NCI-H1105 (cell line): ENCODE results near the gene CMTM7.

Source experiments
- DNase-seq: peaks from one replicate; lab custom pipeline; 2025; lab: John Stamatoyannopoulos, UW

CMTM7 gene

GRCh38 chr3:32414522-32415202 is 23.0 kb downstream of the CMTM7 start:
- no peak for DNase-seq

- no peak for DNase-seq
Measured at GRCh38 chr3:32419742-32420125, 28.1 kb downstream of the CMTM7 start.

- DNase-seq: no peak
Measured at GRCh38 chr3:32420126-32421038, 28.7 kb downstream of the CMTM7 start.

- no peak for DNase-seq
Measured at GRCh38 chr3:32421185-32421584, 29.5 kb downstream of the CMTM7 start.

GRCh38 chr3:32421991-32422859 is 30.6 kb downstream of the CMTM7 start:
- DNase-seq: peak; percentile 61

- DNase-seq: no peak
Measured at GRCh38 chr3:32422943-32423342, 31.3 kb downstream of the CMTM7 start.

- no peak for DNase-seq
Measured at GRCh38 chr3:32423534-32423933, 31.9 kb downstream of the CMTM7 start.

- DNase-seq: no peak
Measured at GRCh38 chr3:32423956-32424557, 32.4 kb downstream of the CMTM7 start.

- DNase-seq: no peak
Measured at GRCh38 chr3:32424581-32425250, 33.1 kb downstream of the CMTM7 start.

- DNase-seq: no peak
Measured at GRCh38 chr3:32428092-32429068, 36.7 kb downstream of the CMTM7 start.

- no peak for DNase-seq
Measured at GRCh38 chr3:32430900-32431299, 39.2 kb downstream of the CMTM7 start.

- DNase-seq: no peak
Measured at GRCh38 chr3:32431481-32431880, 39.8 kb downstream of the CMTM7 start.

- no peak for DNase-seq
Measured at GRCh38 chr3:32432045-32432710, 40.5 kb downstream of the CMTM7 start.

GRCh38 chr3:32432711-32433530 is 41.3 kb downstream of the CMTM7 start:
- DNase-seq: no peak

GRCh38 chr3:32434206-32434605 is 42.6 kb downstream of the CMTM7 start:
- no peak for DNase-seq

- no peak for DNase-seq
Measured at GRCh38 chr3:32435911-32436815, 44.5 kb downstream of the CMTM7 start.

- no peak for DNase-seq
Measured at GRCh38 chr3:32436816-32437189, 45.1 kb downstream of the CMTM7 start.

GRCh38 chr3:32437896-32438295 is 46.2 kb downstream of the CMTM7 start:
- DNase-seq: no peak
